OCI-LY1 (cell line): Measurements from ENCODE around the gene TPRG1.
"Not testable (repeated sequence)": the region's sequence is repeated elsewhere in the genome, so short reads cannot be mapped to it uniquely, and the experiment has no call there.

Source experiments
- H2AFZ ChIP-seq: fragments of 200-600 bp; sonication (generic), shearing (Covaris generic); 2 replicates; pipeline ENCODE4 v1.6.0; 2014; ENCODE audit warnings: antibody characterized with exemption, mild to moderate bottlenecking, low read length
- H3F3A ChIP-seq: fragments of 200-600 bp; sonication (generic), shearing (Covaris generic); 2 replicates; pipeline ENCODE4 v1.6.0; 2014; ENCODE audit warnings: mild to moderate bottlenecking, antibody characterized with exemption, low read length, moderate library complexity; ENCODE audit not compliant: insufficient read depth
- H3K27ac ChIP-seq: fragments of 200-600 bp; sonication (generic); 2 replicates; pipeline ENCODE4 v1.5.1; 2014; ENCODE audit warnings: low read length, mixed run types, mild to moderate bottlenecking, low read depth; ENCODE audit not compliant: poor library complexity, severe bottlenecking
- H3K27me3 ChIP-seq: fragments of 200-600 bp; sonication (generic); 2 replicates; pipeline ENCODE4 v1.6.0; 2014; ENCODE audit warnings: antibody characterized with exemption, mild to moderate bottlenecking, low read length, moderate library complexity; ENCODE audit not compliant: insufficient read depth
- H3K36me3 ChIP-seq: fragments of 200-600 bp; sonication (generic); 2 replicates; pipeline ENCODE4 v1.6.1; 2014; ENCODE audit warnings: mild to moderate bottlenecking, antibody characterized with exemption, low read length, moderate library complexity, mixed read lengths; ENCODE audit not compliant: insufficient read depth
- H3K4me1 ChIP-seq: fragments of 200-600 bp; sonication (generic); 2 replicates; pipeline ENCODE4 v1.5.1; 2014; ENCODE audit warnings: mild to moderate bottlenecking, low read length, moderate library complexity; ENCODE audit not compliant: insufficient read depth, severe bottlenecking
- H3K4me2 ChIP-seq: fragments of 200-600 bp; sonication (generic), shearing (Covaris generic); 2 replicates; pipeline ENCODE4 v1.6.1; 2014; ENCODE audit warnings: low read length
- H3K4me3 ChIP-seq: fragments of 200-600 bp; sonication (generic); 2 replicates; pipeline ENCODE4 v1.5.1; 2014; ENCODE audit warnings: low read length, low read depth, mild to moderate bottlenecking, mixed read lengths; ENCODE audit not compliant: poor library complexity, severe bottlenecking
- H3K79me2 ChIP-seq: fragments of 200-600 bp; shearing (Covaris generic); 2 replicates; pipeline ENCODE4 v1.6.1; 2016; ENCODE audit warnings: mixed run types, low read length, mixed read lengths; ENCODE audit not compliant: insufficient read depth
- H3K9ac ChIP-seq: fragments of 200-600 bp; sonication (generic), shearing (Covaris generic); 2 replicates; pipeline ENCODE4 v1.6.1; 2014; ENCODE audit warnings: mild to moderate bottlenecking, low read length, mixed read lengths
- H3K9me2 ChIP-seq: fragments of 200-600 bp; sonication (generic), shearing (Covaris generic); 2 replicates; pipeline ENCODE4 v1.6.1; 2014; ENCODE audit warnings: low read depth, mild to moderate bottlenecking, low read length, mixed read lengths
- H3K9me3 ChIP-seq: fragments of 200-600 bp; shearing (Covaris generic); 2 replicates; pipeline ENCODE4 v1.6.1; 2014; ENCODE audit warnings: low read length, mixed read lengths
- H4K20me1 ChIP-seq: fragments of 200-600 bp; sonication (generic), shearing (Covaris generic); 2 replicates; pipeline ENCODE4 v1.6.0; 2016; ENCODE audit warnings: mild to moderate bottlenecking, low read length; ENCODE audit not compliant: insufficient read depth
- CTCF ChIP-seq: fragments of 200-600 bp; sonication (generic), shearing (Covaris generic); IDR thresholded peaks from 2 replicates; pipeline ENCODE4 v1.5.1; 2017; ENCODE audit warnings: mild to moderate bottlenecking, antibody characterized with exemption, low read length, moderate library complexity, mixed read lengths
- EZH2 ChIP-seq: fragments of 200-600 bp; sonication (generic), shearing (Covaris generic); IDR thresholded peaks from 2 replicates; pipeline ENCODE4 v1.8.0; 2017; ENCODE audit warnings: borderline replicate concordance, mixed run types, mild to moderate bottlenecking, antibody characterized with exemption, low read length, moderate library complexity, mixed read lengths

The TPRG1 gene

DNA sequence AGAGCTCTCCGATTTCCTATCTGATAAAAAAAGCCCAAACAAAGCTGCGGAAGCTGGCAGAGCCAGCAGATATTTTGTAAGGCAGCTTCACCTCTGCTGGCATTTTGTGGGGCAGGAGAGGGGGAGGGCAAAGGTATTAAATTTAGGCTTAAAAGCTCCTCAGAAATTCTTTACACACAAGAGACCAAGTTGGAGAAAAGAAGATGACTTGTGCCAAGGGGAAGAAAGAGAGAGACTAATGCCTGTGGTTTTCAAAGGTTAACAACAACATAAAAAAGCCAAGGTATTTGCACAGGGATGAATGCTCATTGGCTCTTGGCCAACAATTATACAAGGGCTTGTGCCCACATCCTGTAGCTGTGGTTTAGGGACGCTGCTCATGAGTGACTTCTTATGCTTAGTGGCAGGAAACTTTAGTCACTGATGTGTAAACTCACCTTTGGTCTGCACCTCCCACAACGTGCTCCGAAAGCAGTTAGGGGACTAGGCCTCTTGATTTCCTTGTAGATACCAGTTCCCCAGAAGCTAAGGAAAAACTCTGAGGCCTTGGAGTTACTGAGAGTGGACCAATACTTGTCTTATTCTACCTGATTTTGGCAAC lies 152.9 kb downstream of the TPRG1 start:
- H3K9me3 ChIP-seq, result no peaks in the 10 kb centered on the region
- H3K4me3 ChIP-seq, result no peak overlapping the region
- H3K79me2 ChIP-seq, result no peaks in the 10 kb centered on the region
- no peaks in the 10 kb centered on the region for H3K36me3 ChIP-seq
- H3F3A ChIP-seq, result no peaks in the 10 kb centered on the region
- no peak overlapping the region for H3K9ac ChIP-seq
- H4K20me1 ChIP-seq, result no peaks in the 10 kb centered on the region
- H3K4me1 ChIP-seq, result peaks cover 8% of the 10 kb centered on the region
- no peaks in the 10 kb centered on the region for H3K9me2 ChIP-seq
- H3K4me2 ChIP-seq, result no peak overlapping the region
- no peak overlapping the region for H3K27ac ChIP-seq
- H3K27me3 ChIP-seq, result no peaks in the 10 kb centered on the region
- no peak overlapping the region for H2AFZ ChIP-seq
- TF ChIP-seq EZH2, result no peak
- no peak for TF ChIP-seq CTCF

DNA sequence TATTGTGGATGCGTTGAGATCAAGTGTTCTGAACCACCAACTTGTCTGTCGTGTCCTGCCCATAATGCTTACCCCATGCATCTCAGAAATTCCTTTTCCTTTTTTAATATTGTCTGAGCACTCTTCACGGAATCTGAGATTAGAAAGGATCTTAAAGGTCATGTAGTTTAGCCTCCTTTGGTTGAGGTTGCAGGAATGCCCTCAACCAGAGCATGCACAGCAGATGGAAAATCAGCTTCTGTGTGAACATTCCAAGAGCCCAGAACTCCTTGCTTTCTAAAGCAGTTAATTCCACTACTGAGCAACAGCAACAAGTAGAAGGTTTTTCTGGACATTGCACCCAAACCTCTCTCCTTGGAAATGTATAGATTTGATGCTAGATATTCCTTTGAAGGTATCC lies 153.7 kb downstream of the TPRG1 start:
- H3K4me3 ChIP-seq, result no peak overlapping the region
- H3K27ac ChIP-seq, result no peak overlapping the region
- no peaks in the 10 kb centered on the region for H3K9me3 ChIP-seq
- TF ChIP-seq EZH2 (no peak), CTCF (no peak)
- H3K9me2 ChIP-seq, result no peaks in the 10 kb centered on the region
- no peak overlapping the region for H3K9ac ChIP-seq
- no peak overlapping the region for H3K4me2 ChIP-seq
- H2AFZ ChIP-seq, result no peak overlapping the region
- no peaks in the 10 kb centered on the region for H3K36me3 ChIP-seq
- no peaks in the 10 kb centered on the region for H3K27me3 ChIP-seq
- no peaks in the 10 kb centered on the region for H3K79me2 ChIP-seq
- no peaks in the 10 kb centered on the region for H4K20me1 ChIP-seq
- H3K4me1 ChIP-seq, result peaks cover 8% of the 10 kb centered on the region
- H3F3A ChIP-seq, result no peaks in the 10 kb centered on the region

- not testable (repeated sequence) for H3K9ac ChIP-seq, H3K4me2 ChIP-seq, H3K9me3 ChIP-seq, H3F3A ChIP-seq, H3K36me3 ChIP-seq, H4K20me1 ChIP-seq, H3K4me3 ChIP-seq, H3K9me2 ChIP-seq, H2AFZ ChIP-seq, H3K79me2 ChIP-seq, H3K27me3 ChIP-seq, H3K27ac ChIP-seq, H3K4me1 ChIP-seq
These were observed 157.9 kb downstream of the TPRG1 start for GRCh38 chr3:189329630-189330029.

DNA sequence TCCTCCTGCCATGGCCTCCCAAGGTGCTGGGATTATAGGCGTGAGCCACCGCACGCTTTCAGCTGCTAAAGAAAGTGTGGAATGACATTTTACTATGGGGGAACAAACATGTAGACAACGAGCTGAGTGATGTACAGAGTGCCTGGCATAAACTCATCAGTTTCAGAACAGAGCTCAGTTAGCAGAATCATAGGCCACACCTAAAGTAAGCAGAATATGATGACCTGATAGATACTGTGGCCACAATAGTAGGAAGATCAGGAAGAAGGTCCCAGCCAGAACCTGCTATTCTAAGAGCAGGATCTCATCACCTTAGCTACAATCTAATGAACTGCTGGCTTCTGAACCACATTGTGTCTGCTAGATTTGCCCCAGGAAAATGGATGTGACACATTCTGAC lies 158.3 kb downstream of the TPRG1 start:
- no peaks in the 10 kb centered on the region for H3K9me3 ChIP-seq
- no peak overlapping the region for H2AFZ ChIP-seq
- H3K27ac ChIP-seq, result no peak overlapping the region
- no peaks in the 10 kb centered on the region for H3F3A ChIP-seq
- H3K27me3 ChIP-seq, result no peaks in the 10 kb centered on the region
- H3K36me3 ChIP-seq, result no peaks in the 10 kb centered on the region
- H4K20me1 ChIP-seq, result no peaks in the 10 kb centered on the region
- H3K9me2 ChIP-seq, result no peaks in the 10 kb centered on the region
- H3K4me1 ChIP-seq, result peaks cover under 1% of the 10 kb centered on the region
- no peak overlapping the region for H3K4me3 ChIP-seq
- no peak overlapping the region for H3K9ac ChIP-seq
- no peak for TF ChIP-seq CTCF
- TF ChIP-seq EZH2, result no peak
- H3K4me2 ChIP-seq, result no peak overlapping the region
- no peaks in the 10 kb centered on the region for H3K79me2 ChIP-seq
